ENCODE measurements around the gene POLE.

Gene POLE

DNA sequence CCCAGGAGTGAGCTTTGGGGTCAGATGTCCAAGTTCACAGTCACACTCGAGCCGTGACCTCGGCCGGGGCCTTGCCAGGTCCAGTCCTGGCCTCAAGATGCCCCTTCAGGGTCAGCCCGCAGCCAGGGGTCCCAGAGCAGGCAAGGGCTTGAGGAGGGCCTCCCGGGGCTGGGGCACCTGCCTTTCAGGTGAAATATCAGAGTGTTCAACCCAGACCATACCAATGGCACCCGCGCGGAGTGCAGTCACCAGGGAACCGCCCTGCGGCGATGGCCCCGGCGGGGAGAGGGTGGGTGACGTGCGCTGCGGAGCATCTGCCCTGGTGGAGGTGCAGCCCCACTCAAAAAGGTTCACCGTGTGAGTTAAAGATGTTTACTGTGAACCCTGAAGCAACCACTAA is 93.6 kb downstream of the POLE start:
- DNase-seq: no peak

DNA sequence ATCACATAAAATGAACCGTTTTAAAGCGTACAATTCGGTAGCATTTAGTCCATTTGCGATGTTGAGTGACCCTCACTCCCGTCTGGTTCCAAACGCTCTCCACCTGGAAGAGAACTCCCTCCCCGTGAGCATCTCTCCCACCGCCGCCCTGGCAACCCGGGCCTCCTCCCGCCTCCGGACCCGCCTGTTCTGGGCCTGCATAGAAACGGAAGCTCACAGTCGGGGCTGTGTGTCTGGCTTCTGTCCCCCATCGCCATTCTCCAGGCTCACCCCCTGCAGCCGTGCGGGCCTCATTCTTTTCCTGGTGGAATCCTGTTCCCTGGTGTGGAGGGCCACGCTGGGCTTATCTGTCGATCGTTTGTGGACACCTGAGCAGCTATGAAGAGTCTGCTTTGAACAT is 94.1 kb downstream of the POLE start:
- DNase-seq: no peak

DNA sequence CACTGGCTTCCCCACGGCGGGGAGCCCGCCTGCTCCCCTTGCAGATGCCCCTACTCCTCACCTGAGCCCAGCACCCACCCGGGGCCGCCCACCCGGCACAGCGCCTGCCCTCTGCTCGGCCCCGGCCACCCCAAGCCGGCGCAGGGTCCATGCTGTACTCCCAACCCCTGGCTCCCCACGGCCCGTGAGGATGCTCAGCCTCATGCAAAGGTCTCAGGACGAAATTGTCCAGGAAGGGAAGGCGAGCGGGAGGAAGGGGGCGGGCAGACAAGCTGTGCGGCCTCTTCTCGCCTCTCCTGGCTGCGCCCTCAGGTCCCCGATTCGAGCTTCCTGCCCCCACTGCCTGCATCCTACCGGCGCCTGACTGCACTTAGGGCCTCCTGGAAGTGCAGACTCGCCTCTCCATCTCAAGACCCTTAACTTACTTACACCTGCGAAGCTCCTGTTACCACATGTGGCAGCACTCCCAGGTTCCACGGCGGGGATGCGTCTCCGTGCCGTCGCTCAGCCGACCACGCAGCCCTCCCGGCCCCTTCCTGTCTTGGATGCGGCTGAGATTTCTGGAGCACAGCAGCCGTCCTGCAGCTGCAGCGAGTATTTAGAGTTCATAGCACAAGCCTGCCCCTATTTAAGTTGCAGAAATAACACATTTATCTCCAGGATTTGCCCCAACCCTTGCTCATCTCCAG is 94.7 kb downstream of the POLE start:
- DNase-seq: no peak

GRCh38 chr12:132591107-132591935 is 95.8 kb downstream of the POLE start:
- DNase-seq: no peak

DNA sequence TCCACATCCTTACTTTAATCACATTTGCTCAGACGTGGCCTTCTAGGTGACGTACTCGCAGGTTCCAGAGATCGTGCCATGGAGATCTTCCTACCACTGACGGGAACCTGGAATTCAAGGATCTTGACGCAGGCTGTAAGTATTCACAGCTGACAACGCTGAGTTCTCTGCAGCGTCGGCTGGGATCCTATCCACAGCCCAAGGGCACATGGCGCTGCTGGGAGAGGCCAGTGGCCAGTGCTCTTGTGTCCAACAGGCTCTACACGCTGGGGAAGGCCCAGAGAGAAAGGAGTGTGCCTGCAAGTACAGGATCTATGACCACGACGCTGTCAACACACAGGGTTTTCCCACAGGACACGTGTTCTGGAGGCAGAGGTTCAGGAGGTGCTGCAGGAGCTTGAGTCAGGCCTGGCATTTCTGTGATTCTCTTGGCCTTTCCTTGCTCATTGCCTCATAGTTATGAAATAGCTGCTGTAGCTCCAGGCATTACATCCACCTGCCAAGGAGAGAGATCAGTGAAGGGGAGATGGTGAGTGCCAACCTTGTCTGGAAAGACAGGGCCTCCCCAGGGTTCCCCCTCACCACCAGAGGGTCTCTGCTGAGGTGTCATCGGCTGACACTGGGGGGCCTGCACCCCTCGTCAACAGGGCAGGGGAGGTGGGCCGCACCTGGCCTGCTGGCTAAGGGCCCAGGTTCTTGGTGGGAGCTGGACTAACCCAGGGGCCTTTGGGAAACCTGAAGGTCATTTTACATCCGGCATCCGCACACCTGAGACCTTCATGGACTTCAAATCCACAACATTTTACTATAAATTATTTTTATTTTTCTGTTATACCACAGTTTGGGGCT is 98.1 kb downstream of the POLE start:
- DNase-seq: no peak

DNA sequence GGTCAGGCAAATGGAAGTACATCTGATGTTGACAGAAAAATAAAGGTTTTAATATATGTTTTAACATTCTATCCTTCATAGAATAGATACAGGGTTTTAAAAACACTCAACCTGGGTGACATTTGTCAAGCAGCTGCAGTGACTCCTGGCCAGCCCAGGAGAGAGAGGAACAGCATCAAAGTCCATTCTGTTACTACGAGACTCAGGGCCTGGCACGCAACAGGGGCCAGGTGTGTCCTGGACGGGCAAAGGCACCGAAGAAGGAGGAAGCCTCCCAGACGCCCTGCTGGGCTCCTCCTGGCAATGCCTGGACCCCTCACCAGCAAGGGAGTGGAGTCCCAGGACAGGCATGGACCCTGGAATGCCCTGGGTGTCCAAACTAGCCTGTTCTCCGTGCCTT is 98.8 kb downstream of the POLE start:
- no peak for DNase-seq

DNA sequence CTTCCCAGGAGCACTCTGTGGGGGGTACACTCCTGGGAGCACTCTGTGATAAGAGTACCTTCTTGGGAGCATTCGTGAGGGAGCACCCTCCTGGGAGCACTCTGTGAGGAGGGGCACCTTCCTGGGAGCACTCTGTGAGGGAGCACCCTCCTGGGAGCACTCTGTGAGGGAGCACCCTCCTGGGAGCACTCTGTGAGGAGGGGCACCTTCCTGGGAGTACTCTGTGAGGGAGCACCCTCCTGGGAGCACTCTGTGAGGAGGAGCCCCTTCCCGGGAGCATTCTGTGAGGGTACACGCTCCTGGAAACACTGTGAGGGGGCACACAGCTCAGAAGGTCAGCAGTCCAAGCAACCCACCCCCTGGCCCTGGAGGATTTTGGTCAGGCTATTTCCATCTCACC is 99.4 kb downstream of the POLE start:
- DNase-seq: no peak

DNA sequence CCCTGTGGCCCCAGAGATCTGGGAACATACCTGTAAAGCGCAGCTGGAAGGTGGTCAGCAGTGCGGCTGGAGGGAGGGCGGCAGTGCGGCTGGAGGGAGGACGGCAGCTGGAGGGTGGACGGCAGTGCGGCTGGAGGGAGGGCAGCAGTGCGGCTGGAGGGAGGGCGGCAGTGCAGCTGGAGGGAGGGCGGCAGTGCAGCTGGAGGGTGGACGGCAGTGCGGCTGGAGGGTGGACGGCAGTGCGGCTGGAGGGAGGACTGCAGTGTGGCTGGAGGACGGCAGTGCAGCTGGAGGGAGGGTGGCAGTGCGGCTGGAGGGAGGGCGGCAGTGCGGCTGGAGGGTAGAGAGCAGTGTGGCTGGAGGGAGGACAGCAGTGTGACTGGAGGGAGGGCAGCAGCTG is 100.2 kb downstream of the POLE start:
- DNase-seq: no peak

- DNase-seq: no peak
These were observed 102.0 kb downstream of the POLE start for GRCh38 chr12:132585177-132585576.

DNA sequence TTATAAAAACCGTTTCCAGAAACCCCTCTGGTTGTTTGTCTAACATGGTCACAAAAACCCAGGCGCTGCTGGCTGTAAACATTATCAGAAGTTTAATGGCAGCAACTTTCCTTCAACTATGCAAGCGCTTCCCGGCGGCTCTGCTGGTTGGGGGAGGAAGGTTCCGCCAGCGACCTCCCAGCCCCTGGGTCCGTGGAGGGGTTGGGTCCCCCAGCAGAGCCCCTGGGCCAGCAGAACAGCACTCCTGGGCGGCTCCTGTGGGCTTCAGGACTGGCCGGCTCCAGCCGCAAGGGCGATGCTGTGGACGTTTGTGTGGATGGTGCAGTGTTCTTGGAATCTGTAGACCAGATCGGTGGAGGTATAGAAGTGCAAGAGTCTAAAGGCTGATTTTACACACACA is 102.7 kb downstream of the POLE start:
- no peak for DNase-seq

- no peak for DNase-seq
These were observed 103.4 kb downstream of the POLE start for GRCh38 chr12:132583736-132584135.

- no peak for DNase-seq
These were observed 103.8 kb downstream of the POLE start for GRCh38 chr12:132583411-132583710.

GRCh38 chr12:132582582-132583410 is 104.3 kb downstream of the POLE start:
- DNase-seq: no peak

DNA sequence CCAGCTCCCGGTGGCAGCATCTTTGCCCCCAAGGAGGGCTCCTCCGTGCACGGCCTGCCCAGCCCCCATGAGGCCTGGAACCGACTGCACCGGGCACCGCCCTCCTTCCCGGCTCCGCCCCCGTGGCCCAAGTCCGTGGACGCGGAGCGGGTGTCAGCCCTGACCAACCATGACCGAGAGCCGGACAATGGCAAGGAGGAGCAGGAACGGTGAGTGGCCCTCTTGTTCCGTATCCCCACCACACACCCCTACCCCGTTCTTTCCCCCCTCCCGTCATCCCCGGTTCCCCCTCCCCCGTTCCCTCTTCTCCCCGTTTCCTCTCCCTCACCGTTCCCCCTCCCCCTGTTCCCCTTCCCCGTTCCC is 105.1 kb downstream of the POLE start:
- DNase-seq: no peak

GRCh38 chr12:132581348-132582057 is 105.6 kb downstream of the POLE start:
- no peak for DNase-seq

DNA sequence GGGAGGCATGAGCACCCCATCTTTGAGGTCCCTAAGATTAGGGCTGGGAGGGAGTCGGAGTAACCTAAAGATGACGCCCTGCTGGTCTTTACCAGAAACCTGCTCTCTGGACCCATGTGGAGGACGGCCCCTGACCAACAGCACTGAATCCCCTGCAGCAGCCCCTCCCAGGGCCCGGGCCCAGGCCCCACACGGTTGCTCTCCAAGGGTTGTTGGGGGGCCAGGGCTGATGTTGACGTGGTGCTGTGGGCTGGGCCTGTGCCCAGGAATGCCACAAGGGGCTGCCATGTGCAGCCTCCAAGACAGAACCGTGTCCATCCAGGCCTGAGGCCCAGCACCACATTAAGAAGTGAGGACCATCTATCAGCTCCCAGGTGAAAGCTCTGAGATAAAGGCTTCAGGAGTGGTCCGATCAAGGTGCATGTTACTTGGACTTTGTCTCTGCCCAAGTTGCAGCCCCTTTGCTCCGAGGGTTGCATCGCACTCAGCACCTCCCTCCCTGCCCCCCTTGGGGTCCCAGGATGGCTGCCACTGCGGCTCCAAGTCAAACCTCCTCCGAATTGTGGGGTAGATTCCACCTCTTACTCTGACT is 106.3 kb downstream of the POLE start:
- DNase-seq: no peak

- DNase-seq: no peak
These were observed 107.4 kb downstream of the POLE start for GRCh38 chr12:132579744-132580143.

DNA sequence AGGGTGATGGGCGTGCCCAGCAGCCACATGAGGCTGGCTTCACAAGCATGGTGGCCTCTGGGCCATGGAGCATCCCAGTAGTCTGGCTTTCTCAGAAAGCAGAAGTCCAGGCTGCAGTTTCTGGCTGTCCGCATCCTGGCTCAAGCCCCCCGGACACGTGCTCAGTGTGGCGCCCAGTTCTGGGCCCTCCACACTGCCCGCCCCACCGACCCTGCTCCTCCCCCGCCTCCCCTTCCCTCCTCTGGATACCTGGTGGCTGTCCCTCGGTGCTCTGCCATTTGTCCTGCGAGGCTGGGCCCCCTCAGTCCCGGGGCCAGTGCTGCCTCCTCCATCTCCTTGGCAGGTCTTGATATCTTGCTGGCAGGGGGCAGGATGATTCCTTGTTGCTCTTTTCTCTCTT is 108.3 kb downstream of the POLE start:
- DNase-seq: no peak

GRCh38 chr12:132578118-132578517 is 109.0 kb downstream of the POLE start:
- DNase-seq: no peak

GRCh38 chr12:132577191-132577920 is 109.8 kb downstream of the POLE start:
- no peak for DNase-seq

- DNase-seq: no peak
These were observed 110.4 kb downstream of the POLE start for GRCh38 chr12:132576701-132577100.
